DMS153 treated with DMSO at 0.1 percent for 48 hours (cell line): ENCODE measurements around the gene ATG4D.
A peak's percentile ranks its signal among the peaks of the same experiment; 100 is the strongest.
"Not testable (repeated sequence)": the region's sequence is repeated elsewhere in the genome, so short reads cannot be mapped to it uniquely, and the experiment has no call there.

ENCODE experiments used
- DNase-seq: peaks from one replicate; lab custom pipeline; 2025; ENCODE audit not compliant: unreplicated experiment; lab: John Stamatoyannopoulos, UW

Gene ATG4D

GRCh38 chr19:10551006-10551405, 7.3 kb downstream of the ATG4D start:
- not testable (repeated sequence) for DNase-seq

GRCh38 chr19:10551698-10552301, 8.1 kb downstream of the ATG4D start:
- peak; percentile 2 for DNase-seq

- no peak for DNase-seq
These were observed 8.9 kb downstream of the ATG4D start for GRCh38 chr19:10552510-10553053.

GRCh38 chr19:10553087-10553667, 9.5 kb downstream of the ATG4D start:
- DNase-seq: no peak

- DNase-seq: no peak
These were observed 10.3 kb downstream of the ATG4D start for GRCh38 chr19:10553943-10554381.

GRCh38 chr19:10554760-10555609, 11.3 kb downstream of the ATG4D start:
- no peak for DNase-seq

GRCh38 chr19:10555610-10555973, 11.9 kb downstream of the ATG4D start:
- no peak for DNase-seq

- DNase-seq: no peak
These were observed 14.0 kb downstream of the ATG4D start for GRCh38 chr19:10557603-10558197.

- DNase-seq: no peak
These were observed 16.4 kb downstream of the ATG4D start for GRCh38 chr19:10560154-10560553.

- DNase-seq: no peak
These were observed 18.9 kb downstream of the ATG4D start for GRCh38 chr19:10562609-10563008.

- no peak for DNase-seq
These were observed 21.4 kb downstream of the ATG4D start for GRCh38 chr19:10565028-10565566.

- peak; percentile 98 for DNase-seq
These were observed 22.1 kb downstream of the ATG4D start, which contains the start of gene KRI1 for GRCh38 chr19:10565567-10566407. KRI1 (minus strand) TSS chr19:10566010; CDS start chr19:10565999, 11 bp downstream.

- no peak for DNase-seq
These were observed 22.6 kb downstream of the ATG4D start for GRCh38 chr19:10566408-10566657.

- DNase-seq: no peak
These were observed 23.1 kb downstream of the ATG4D start for GRCh38 chr19:10566658-10567410.

- no peak for DNase-seq
These were observed 24.0 kb downstream of the ATG4D start for GRCh38 chr19:10567656-10568055.

GRCh38 chr19:10568062-10568825, 24.5 kb downstream of the ATG4D start:
- DNase-seq: no peak

GRCh38 chr19:10568826-10569651, 25.3 kb downstream of the ATG4D start, which contains the start of gene CDKN2D:
CDKN2D (minus strand) TSS chr19:10568979; CDS start chr19:10568653, 326 bp downstream.
- peak; percentile 98 for DNase-seq

- not testable (repeated sequence) for DNase-seq
These were observed 30.1 kb downstream of the ATG4D start for GRCh38 chr19:10573793-10574192.
